Progenitor cell of endocrine pancreas (in vitro differentiated cells): Measurements from ENCODE around the gene MYH9. TPM values are rescaled to one million over a fixed set of nuclear protein-coding genes. Genes with fewer than 3 reads are reported as not detected.

Experiments used
- DNase-seq: peaks from one replicate; pipeline ENCODE4 v3.0.0; 2021; ENCODE audit warnings: low spot score; ENCODE audit not compliant: unreplicated experiment
- H3K27ac Mint-ChIP-seq: 2 replicates; pipeline ENCODE4 v1.8.0; 2021; ENCODE audit warnings: mild to moderate bottlenecking, moderate library complexity, mixed read lengths
- H3K27me3 Mint-ChIP-seq: 2 replicates; pipeline ENCODE4 v1.8.0; 2021; ENCODE audit warnings: mixed read lengths
- H3K36me3 Mint-ChIP-seq: 2 replicates; pipeline ENCODE4 v1.8.0; 2022; ENCODE audit warnings: mixed read lengths; ENCODE audit not compliant: insufficient read depth
- H3K4me1 Mint-ChIP-seq: 2 replicates; pipeline ENCODE4 v1.8.0; 2021; ENCODE audit warnings: low read depth, mixed read lengths
- H3K4me3 Mint-ChIP-seq: 2 replicates; pipeline ENCODE4 v1.8.0; 2021; ENCODE audit warnings: low read depth, mild to moderate bottlenecking, moderate library complexity, mixed read lengths
- H3K9me3 Mint-ChIP-seq: 2 replicates; pipeline ENCODE4 v1.8.0; 2021; ENCODE audit warnings: low read depth, mixed read lengths
- CTCF ChIP-seq: fragments of 200-600 bp; sonication (generic); IDR thresholded peaks from one replicate; pipeline ENCODE4 v1.5.0; 2021; ENCODE audit warnings: antibody characterized with exemption, mild to moderate bottlenecking; ENCODE audit not compliant: unreplicated experiment
- total RNA-seq: library from RNA; stranded (reverse); gene quantifications from 2 replicates; pipeline ENCODE4 v1.2.1, GENCODE V29; 2021

MYH9 gene
- total RNA-seq, 1 donor from 2014 or later: 299 TPM

GRCh38 chr22:36423461-36424404 is 36.0 kb upstream of the MYH9 start:
- Mint-ChIP-seq H3K27me3 (no peaks in the 10 kb centered on the region), H3K36me3 (no peaks in the 10 kb centered on the region), H3K27ac (peak overlapping the region; percentile 37), H3K4me3 (no peak overlapping the region), H3K9me3 (no peaks in the 10 kb centered on the region), H3K4me1 (peaks cover 15% of the 10 kb centered on the region)
- no peak for DNase-seq
- TF ChIP-seq CTCF: no peak

GRCh38 chr22:36422287-36423014 is 34.7 kb upstream of the MYH9 start:
- Mint-ChIP-seq H3K4me1 (peaks cover 15% of the 10 kb centered on the region), H3K27ac (no peak overlapping the region), H3K9me3 (no peaks in the 10 kb centered on the region), H3K27me3 (no peaks in the 10 kb centered on the region), H3K36me3 (no peaks in the 10 kb centered on the region), H3K4me3 (no peak overlapping the region)
- no peak for TF ChIP-seq CTCF
- no peak for DNase-seq

GRCh38 chr22:36419912-36420882 is 32.4 kb upstream of the MYH9 start:
- TF ChIP-seq CTCF: no peak
- no peak for DNase-seq
- Mint-ChIP-seq H3K9me3 (no peaks in the 10 kb centered on the region), H3K36me3 (no peaks in the 10 kb centered on the region), H3K4me1 (peaks cover 13% of the 10 kb centered on the region), H3K4me3 (no peak overlapping the region), H3K27me3 (no peaks in the 10 kb centered on the region), H3K27ac (peak overlapping the region; percentile 88)

- no peak for TF ChIP-seq CTCF
- Mint-ChIP-seq H3K4me3 (peak overlapping the region; percentile 9), H3K27me3 (no peaks in the 10 kb centered on the region), H3K36me3 (no peaks in the 10 kb centered on the region), H3K4me1 (peaks cover 12% of the 10 kb centered on the region), H3K9me3 (no peaks in the 10 kb centered on the region), H3K27ac (peak overlapping the region; percentile 88)
- DNase-seq: no peak
These were observed 31.6 kb upstream of the MYH9 start for GRCh38 chr22:36419177-36419911.
